ENCODE measurements around the gene MSL3B.

DNA sequence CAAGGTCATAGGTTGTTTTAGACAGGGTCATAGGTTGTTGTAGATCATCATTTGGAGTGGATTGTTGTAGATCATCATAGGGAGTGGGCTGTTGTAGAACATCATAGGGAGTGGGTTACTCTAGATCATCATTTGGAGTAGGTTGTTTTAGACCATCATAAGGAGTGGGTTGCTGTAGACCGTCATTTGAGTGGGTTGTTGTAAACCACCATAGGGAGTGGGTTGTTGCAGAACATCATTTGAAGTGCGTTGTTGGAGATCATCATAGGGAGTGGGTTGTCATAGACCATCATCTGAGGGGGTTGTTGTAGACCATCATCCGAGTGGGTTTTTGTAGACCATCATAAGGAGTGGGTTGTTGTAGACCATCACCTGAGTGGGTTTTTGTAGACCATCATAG lies 39.4 kb upstream of the MSL3B start:
- TF ChIP-seq POLR2A (IDR thresholded peaks at IDR 0.05; ENCODE audit: low read length), result no peak
- no peak for TF ChIP-seq GATA1 (IDR thresholded peaks at IDR 0.05; ENCODE audit: low read depth, low read length)
